ENCODE measurements around the gene SPACA4. TPM values are rescaled to one million over a fixed set of nuclear protein-coding genes. Genes with fewer than 3 reads are reported as not detected.

SPACA4 gene
- total and polyA plus RNA-seq, 9 of the 15 experiments (the other 6 are each of a cell fraction or from before 2014, with no cell fraction given): not detected

DNA sequence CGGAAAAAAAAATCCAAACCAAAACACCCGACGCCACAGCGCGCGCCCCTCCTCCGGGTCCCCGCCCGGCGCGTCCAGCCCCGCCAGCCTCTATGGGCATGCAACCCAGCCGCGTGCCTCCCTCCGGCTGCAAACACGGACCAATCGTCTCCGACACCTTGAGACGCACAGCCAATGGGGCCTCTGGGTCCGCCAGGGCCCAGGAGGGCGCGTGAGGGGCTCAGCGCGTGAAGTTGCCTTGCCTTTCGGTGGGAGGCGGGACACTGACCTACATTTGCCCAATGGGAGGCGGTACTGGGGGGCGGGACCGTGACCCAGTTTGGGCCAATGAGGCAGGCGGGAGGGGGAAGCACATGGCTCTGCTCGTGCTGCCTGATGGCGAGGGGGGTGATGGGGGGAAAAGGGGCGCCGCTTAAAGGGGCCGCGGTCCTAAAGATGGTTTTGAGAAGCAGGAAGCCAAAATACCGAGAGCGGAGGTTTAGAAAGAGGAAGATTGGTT, 31.0 kb downstream of the SPACA4 start (continued):
- TF ChIP-seq, protein P1, sequence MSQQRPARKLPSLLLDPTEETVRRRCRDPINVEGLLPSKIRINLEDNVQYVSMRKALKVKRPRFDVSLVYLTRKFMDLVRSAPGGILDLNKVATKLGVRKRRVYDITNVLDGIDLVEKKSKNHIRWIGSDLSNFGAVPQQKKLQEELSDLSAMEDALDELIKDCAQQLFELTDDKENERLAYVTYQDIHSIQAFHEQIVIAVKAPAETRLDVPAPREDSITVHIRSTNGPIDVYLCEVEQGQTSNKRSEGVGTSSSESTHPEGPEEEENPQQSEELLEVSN (IDR thresholded peaks at IDR 0.05; ENCODE audit: borderline replicate concordance in 1 of 2, extremely low read depth in 1 of 2, insufficient read depth in 1 of 2, insufficient read length in 1 of 2, low read depth in 1 of 2, low read length in 1 of 2, poor library complexity in 1 of 2, severe bottlenecking in 1 of 2): peak; percentile 98 to 99
- TF ChIP-seq ZNF584 (CRISPR knock-in tag; IDR thresholded peaks at IDR 0.05; ENCODE audit: low read depth): no peak
- TF ChIP-seq, protein P2, sequence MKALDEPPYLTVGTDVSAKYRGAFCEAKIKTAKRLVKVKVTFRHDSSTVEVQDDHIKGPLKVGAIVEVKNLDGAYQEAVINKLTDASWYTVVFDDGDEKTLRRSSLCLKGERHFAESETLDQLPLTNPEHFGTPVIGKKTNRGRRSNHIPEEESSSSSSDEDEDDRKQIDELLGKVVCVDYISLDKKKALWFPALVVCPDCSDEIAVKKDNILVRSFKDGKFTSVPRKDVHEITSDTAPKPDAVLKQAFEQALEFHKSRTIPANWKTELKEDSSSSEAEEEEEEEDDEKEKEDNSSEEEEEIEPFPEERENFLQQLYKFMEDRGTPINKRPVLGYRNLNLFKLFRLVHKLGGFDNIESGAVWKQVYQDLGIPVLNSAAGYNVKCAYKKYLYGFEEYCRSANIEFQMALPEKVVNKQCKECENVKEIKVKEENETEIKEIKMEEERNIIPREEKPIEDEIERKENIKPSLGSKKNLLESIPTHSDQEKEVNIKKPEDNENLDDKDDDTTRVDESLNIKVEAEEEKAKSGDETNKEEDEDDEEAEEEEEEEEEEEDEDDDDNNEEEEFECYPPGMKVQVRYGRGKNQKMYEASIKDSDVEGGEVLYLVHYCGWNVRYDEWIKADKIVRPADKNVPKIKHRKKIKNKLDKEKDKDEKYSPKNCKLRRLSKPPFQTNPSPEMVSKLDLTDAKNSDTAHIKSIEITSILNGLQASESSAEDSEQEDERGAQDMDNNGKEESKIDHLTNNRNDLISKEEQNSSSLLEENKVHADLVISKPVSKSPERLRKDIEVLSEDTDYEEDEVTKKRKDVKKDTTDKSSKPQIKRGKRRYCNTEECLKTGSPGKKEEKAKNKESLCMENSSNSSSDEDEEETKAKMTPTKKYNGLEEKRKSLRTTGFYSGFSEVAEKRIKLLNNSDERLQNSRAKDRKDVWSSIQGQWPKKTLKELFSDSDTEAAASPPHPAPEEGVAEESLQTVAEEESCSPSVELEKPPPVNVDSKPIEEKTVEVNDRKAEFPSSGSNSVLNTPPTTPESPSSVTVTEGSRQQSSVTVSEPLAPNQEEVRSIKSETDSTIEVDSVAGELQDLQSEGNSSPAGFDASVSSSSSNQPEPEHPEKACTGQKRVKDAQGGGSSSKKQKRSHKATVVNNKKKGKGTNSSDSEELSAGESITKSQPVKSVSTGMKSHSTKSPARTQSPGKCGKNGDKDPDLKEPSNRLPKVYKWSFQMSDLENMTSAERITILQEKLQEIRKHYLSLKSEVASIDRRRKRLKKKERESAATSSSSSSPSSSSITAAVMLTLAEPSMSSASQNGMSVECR (CRISPR knock-in tag; IDR thresholded peaks at IDR 0.05): peak; percentile 60; the same call in 1 of the 2 replicates
- no peak for TF ChIP-seq MTA2 (IDR thresholded peaks at IDR 0.05; ENCODE audit: low read depth)
- TF ChIP-seq, protein P3, sequence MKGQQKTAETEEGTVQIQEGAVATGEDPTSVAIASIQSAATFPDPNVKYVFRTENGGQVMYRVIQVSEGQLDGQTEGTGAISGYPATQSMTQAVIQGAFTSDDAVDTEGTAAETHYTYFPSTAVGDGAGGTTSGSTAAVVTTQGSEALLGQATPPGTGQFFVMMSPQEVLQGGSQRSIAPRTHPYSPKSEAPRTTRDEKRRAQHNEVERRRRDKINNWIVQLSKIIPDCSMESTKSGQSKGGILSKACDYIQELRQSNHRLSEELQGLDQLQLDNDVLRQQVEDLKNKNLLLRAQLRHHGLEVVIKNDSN (CRISPR knock-in tag; IDR thresholded peaks at IDR 0.05): peak; percentile 93
- no peak for TF ChIP-seq ZNF780A (CRISPR knock-in tag; IDR thresholded peaks at IDR 0.05)
- no peak for TF ChIP-seq POLR2H (tag; IDR thresholded peaks at IDR 0.05; ENCODE audit: low read depth)
- TF ChIP-seq, protein P4, sequence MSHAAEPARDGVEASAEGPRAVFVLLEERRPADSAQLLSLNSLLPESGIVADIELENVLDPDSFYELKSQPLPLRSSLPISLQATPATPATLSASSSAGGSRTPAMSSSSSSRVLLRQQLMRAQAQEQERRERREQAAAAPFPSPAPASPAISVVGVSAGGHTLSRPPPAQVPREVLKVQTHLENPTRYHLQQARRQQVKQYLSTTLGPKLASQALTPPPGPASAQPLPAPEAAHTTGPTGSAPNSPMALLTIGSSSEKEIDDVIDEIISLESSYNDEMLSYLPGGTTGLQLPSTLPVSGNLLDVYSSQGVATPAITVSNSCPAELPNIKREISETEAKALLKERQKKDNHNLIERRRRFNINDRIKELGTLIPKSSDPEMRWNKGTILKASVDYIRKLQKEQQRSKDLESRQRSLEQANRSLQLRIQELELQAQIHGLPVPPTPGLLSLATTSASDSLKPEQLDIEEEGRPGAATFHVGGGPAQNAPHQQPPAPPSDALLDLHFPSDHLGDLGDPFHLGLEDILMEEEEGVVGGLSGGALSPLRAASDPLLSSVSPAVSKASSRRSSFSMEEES (CRISPR knock-in tag; IDR thresholded peaks at IDR 0.05): 0 out of 2 replicates have a peak, but pooled peaks have one; percentile 5
- no peak for TF ChIP-seq CREBBP (IDR thresholded peaks at IDR 0.05; ENCODE audit: low read depth, low read length)
- TF ChIP-seq, protein P5, sequence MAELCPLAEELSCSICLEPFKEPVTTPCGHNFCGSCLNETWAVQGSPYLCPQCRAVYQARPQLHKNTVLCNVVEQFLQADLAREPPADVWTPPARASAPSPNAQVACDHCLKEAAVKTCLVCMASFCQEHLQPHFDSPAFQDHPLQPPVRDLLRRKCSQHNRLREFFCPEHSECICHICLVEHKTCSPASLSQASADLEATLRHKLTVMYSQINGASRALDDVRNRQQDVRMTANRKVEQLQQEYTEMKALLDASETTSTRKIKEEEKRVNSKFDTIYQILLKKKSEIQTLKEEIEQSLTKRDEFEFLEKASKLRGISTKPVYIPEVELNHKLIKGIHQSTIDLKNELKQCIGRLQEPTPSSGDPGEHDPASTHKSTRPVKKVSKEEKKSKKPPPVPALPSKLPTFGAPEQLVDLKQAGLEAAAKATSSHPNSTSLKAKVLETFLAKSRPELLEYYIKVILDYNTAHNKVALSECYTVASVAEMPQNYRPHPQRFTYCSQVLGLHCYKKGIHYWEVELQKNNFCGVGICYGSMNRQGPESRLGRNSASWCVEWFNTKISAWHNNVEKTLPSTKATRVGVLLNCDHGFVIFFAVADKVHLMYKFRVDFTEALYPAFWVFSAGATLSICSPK (IDR thresholded peaks at IDR 0.05; ENCODE audit: borderline replicate concordance): no peak
- TF ChIP-seq SRSF7 (optimal IDR thresholded peaks at IDR 0.05; ENCODE audit: low read depth, low read length): no peak
- no peak for TF ChIP-seq RHOXF2B (CRISPR knock-in tag; conservative IDR thresholded peaks at IDR 0.05)
- TF ChIP-seq EP300 (IDR thresholded peaks at IDR 0.05; ENCODE audit: low read length): no peak
- TF ChIP-seq PTBP1 (IDR thresholded peaks at IDR 0.05; ENCODE audit: low read depth, low read length): no peak
- TF ChIP-seq, protein P6, sequence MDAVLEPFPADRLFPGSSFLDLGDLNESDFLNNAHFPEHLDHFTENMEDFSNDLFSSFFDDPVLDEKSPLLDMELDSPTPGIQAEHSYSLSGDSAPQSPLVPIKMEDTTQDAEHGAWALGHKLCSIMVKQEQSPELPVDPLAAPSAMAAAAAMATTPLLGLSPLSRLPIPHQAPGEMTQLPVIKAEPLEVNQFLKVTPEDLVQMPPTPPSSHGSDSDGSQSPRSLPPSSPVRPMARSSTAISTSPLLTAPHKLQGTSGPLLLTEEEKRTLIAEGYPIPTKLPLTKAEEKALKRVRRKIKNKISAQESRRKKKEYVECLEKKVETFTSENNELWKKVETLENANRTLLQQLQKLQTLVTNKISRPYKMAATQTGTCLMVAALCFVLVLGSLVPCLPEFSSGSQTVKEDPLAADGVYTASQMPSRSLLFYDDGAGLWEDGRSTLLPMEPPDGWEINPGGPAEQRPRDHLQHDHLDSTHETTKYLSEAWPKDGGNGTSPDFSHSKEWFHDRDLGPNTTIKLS (IDR thresholded peaks at IDR 0.05; ENCODE audit: borderline replicate concordance, low read depth): peak; percentile 62; the same call in 1 of the 2 replicates
- no peak for TF ChIP-seq ZNF121 (CRISPR knock-in tag; conservative IDR thresholded peaks at IDR 0.05)
